ENCODE data around the gene PRKN. TPM values are rescaled to one million over a fixed set of nuclear protein-coding genes. Genes with fewer than 3 reads are reported as not detected.

Gene PRKN
- total RNA-seq, 2 experiments from 2014 or later: not detected

- CTCF ChIA-PET: interaction anchor here (0.6 to 1.5 kb wide), 2 partner anchors 10 to 698 kb away, joined by 3 read pairs; no protein-coding TSS in a partner anchor
- Mint-ChIP-seq H3K4me1 (peaks cover 3% of the 10 kb centered on the region), H3K27ac (no peak overlapping the region), H3K9me3 (ENCODE audit: low read depth) (peaks cover 2% of the 10 kb centered on the region), H3K36me3 (no peaks in the 10 kb centered on the region), H3K27me3 (no peaks in the 10 kb centered on the region), H3K4me3 (no peak overlapping the region)
- ATAC-seq: no peak
- no peak for DNase-seq
Observed at GRCh38 chr6:161744211-161745067, 983.1 kb downstream of the PRKN start.

- Mint-ChIP-seq H3K27ac (no peak overlapping the region), H3K36me3 (no peaks in the 10 kb centered on the region), H3K9me3 (ENCODE audit: low read depth) (peaks cover 2% of the 10 kb centered on the region), H3K4me1 (peaks cover 3% of the 10 kb centered on the region), H3K27me3 (no peaks in the 10 kb centered on the region), H3K4me3 (no peak overlapping the region)
- CTCF ChIA-PET: interaction anchor here (0.6 to 1.5 kb wide), 2 partner anchors 10 to 699 kb away, joined by 3 read pairs; no protein-coding TSS in a partner anchor
- DNase-seq (no peak), ATAC-seq (no peak)
Observed at GRCh38 chr6:161743509-161744178, 983.9 kb downstream of the PRKN start.

- no peaks in the 10 kb centered on the region for H3K36me3 Mint-ChIP-seq
- ATAC-seq (no peak), DNase-seq (no peak)
- H3K4me3 Mint-ChIP-seq: no peak overlapping the region
- H3K27ac Mint-ChIP-seq: no peak overlapping the region
- H3K4me1 Mint-ChIP-seq: peaks cover 3% of the 10 kb centered on the region
- peaks cover 2% of the 10 kb centered on the region for H3K9me3 Mint-ChIP-seq (ENCODE audit: low read depth)
- CTCF ChIA-PET: no interaction called here
- no peaks in the 10 kb centered on the region for H3K27me3 Mint-ChIP-seq
Observed at GRCh38 chr6:161740486-161740885, 987.1 kb downstream of the PRKN start.

- no peaks in the 10 kb centered on the region for H3K36me3 Mint-ChIP-seq
- H3K27ac Mint-ChIP-seq: no peak overlapping the region
- CTCF ChIA-PET: no interaction called here
- peaks cover 2% of the 10 kb centered on the region for H3K9me3 Mint-ChIP-seq (ENCODE audit: low read depth)
- ATAC-seq: no peak
- H3K27me3 Mint-ChIP-seq: no peaks in the 10 kb centered on the region
- no peak overlapping the region for H3K4me3 Mint-ChIP-seq
- DNase-seq: no peak
- peaks cover 3% of the 10 kb centered on the region for H3K4me1 Mint-ChIP-seq
Observed at GRCh38 chr6:161736781-161737292, 990.7 kb downstream of the PRKN start.

GRCh38 chr6:161736326-161736725 lies 991.2 kb downstream of the PRKN start:
- no peaks in the 10 kb centered on the region for H3K27me3 Mint-ChIP-seq
- peaks cover 2% of the 10 kb centered on the region for H3K9me3 Mint-ChIP-seq (ENCODE audit: low read depth)
- ATAC-seq (no peak), DNase-seq (no peak)
- peaks cover 3% of the 10 kb centered on the region for H3K4me1 Mint-ChIP-seq
- no peaks in the 10 kb centered on the region for H3K36me3 Mint-ChIP-seq
- CTCF ChIA-PET: no interaction called here
- no peak overlapping the region for H3K4me3 Mint-ChIP-seq
- no peak overlapping the region for H3K27ac Mint-ChIP-seq

- H3K36me3 Mint-ChIP-seq: no peaks in the 10 kb centered on the region
- H3K4me3 Mint-ChIP-seq: no peak overlapping the region
- no peak for ATAC-seq
- CTCF ChIA-PET: no interaction called here
- no peak overlapping the region for H3K27ac Mint-ChIP-seq
- H3K4me1 Mint-ChIP-seq: no peaks in the 10 kb centered on the region
- no peaks in the 10 kb centered on the region for H3K27me3 Mint-ChIP-seq
- H3K9me3 Mint-ChIP-seq (ENCODE audit: low read depth): peaks cover 4% of the 10 kb centered on the region
- DNase-seq: no peak
Observed at GRCh38 chr6:161732594-161732993, 995.0 kb downstream of the PRKN start.

- no peak for DNase-seq
- H3K27me3 Mint-ChIP-seq: no peaks in the 10 kb centered on the region
- H3K9me3 Mint-ChIP-seq (ENCODE audit: low read depth): peaks cover 4% of the 10 kb centered on the region
- ATAC-seq: no peak
- no peak overlapping the region for H3K4me3 Mint-ChIP-seq
- H3K27ac Mint-ChIP-seq: no peak overlapping the region
- H3K4me1 Mint-ChIP-seq: no peaks in the 10 kb centered on the region
- CTCF ChIA-PET: no interaction called here
- no peaks in the 10 kb centered on the region for H3K36me3 Mint-ChIP-seq
Observed at GRCh38 chr6:161727083-161727833, 1000.3 kb downstream of the PRKN start.

GRCh38 chr6:161722394-161722793 lies 1005.2 kb downstream of the PRKN start:
- DNase-seq: no peak
- H3K27me3 Mint-ChIP-seq: no peaks in the 10 kb centered on the region
- no peaks in the 10 kb centered on the region for H3K9me3 Mint-ChIP-seq (ENCODE audit: low read depth)
- H3K27ac Mint-ChIP-seq: no peak overlapping the region
- no peaks in the 10 kb centered on the region for H3K4me1 Mint-ChIP-seq
- no peak for ATAC-seq
- CTCF ChIA-PET: no interaction called here
- H3K36me3 Mint-ChIP-seq: no peaks in the 10 kb centered on the region
- no peak overlapping the region for H3K4me3 Mint-ChIP-seq

GRCh38 chr6:161721511-161721910 lies 1006.1 kb downstream of the PRKN start:
- no peaks in the 10 kb centered on the region for H3K36me3 Mint-ChIP-seq
- ATAC-seq: no peak
- DNase-seq: no peak
- H3K4me3 Mint-ChIP-seq: no peak overlapping the region
- H3K27me3 Mint-ChIP-seq: no peaks in the 10 kb centered on the region
- no peak overlapping the region for H3K27ac Mint-ChIP-seq
- no peaks in the 10 kb centered on the region for H3K9me3 Mint-ChIP-seq (ENCODE audit: low read depth)
- H3K4me1 Mint-ChIP-seq: no peaks in the 10 kb centered on the region
- CTCF ChIA-PET: no interaction called here

- Mint-ChIP-seq H3K4me1 (no peaks in the 10 kb centered on the region), H3K36me3 (no peaks in the 10 kb centered on the region), H3K27ac (no peak overlapping the region), H3K27me3 (no peaks in the 10 kb centered on the region), H3K9me3 (ENCODE audit: low read depth) (no peaks in the 10 kb centered on the region), H3K4me3 (no peak overlapping the region)
- CTCF ChIA-PET: no interaction called here
- DNase-seq: no peak
- no peak for ATAC-seq
Observed at GRCh38 chr6:161716176-161716575, 1011.4 kb downstream of the PRKN start.

GRCh38 chr6:161711938-161712337 lies 1015.6 kb downstream of the PRKN start:
- Mint-ChIP-seq H3K4me3 (no peak overlapping the region), H3K4me1 (no peaks in the 10 kb centered on the region), H3K36me3 (no peaks in the 10 kb centered on the region), H3K9me3 (ENCODE audit: low read depth) (no peaks in the 10 kb centered on the region), H3K27ac (no peak overlapping the region), H3K27me3 (no peaks in the 10 kb centered on the region)
- ATAC-seq: no peak
- no peak for DNase-seq
- CTCF ChIA-PET: no interaction called here

GRCh38 chr6:161711515-161711914 lies 1016.1 kb downstream of the PRKN start:
- ATAC-seq (no peak), DNase-seq (no peak)
- no peak overlapping the region for H3K4me3 Mint-ChIP-seq
- H3K36me3 Mint-ChIP-seq: no peaks in the 10 kb centered on the region
- no peaks in the 10 kb centered on the region for H3K9me3 Mint-ChIP-seq (ENCODE audit: low read depth)
- no peak overlapping the region for H3K27ac Mint-ChIP-seq
- H3K27me3 Mint-ChIP-seq: no peaks in the 10 kb centered on the region
- CTCF ChIA-PET: no interaction called here
- no peaks in the 10 kb centered on the region for H3K4me1 Mint-ChIP-seq

- H3K9me3 Mint-ChIP-seq (ENCODE audit: low read depth): no peaks in the 10 kb centered on the region
- H3K36me3 Mint-ChIP-seq: no peaks in the 10 kb centered on the region
- H3K27ac Mint-ChIP-seq: no peak overlapping the region
- DNase-seq: no peak
- H3K27me3 Mint-ChIP-seq: no peaks in the 10 kb centered on the region
- CTCF ChIA-PET: no interaction called here
- no peaks in the 10 kb centered on the region for H3K4me1 Mint-ChIP-seq
- no peak overlapping the region for H3K4me3 Mint-ChIP-seq
- no peak for ATAC-seq
Observed at GRCh38 chr6:161710698-161711097, 1016.9 kb downstream of the PRKN start.
